ENCODE measurements around the gene KRT75.

DNA sequence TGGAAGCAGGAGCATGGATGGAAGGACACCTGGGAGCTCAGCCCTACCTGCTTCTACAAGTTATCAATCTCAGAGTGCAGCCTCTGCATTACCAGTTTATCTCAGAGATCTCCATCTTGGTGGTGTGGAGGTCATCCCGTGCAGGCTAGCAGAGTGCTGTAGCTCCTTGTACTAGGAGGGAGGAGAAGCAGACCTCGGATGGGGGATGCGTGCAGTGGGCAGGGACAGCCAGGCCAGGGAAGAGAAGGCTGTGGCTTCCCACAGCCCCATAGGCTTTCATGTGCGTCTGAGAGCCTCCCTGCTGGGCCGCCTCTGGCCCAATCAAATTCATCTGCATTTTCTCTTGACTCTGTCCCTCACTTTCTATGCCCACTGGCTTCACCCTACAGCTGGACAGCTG lies 19.2 kb downstream of the KRT75 start:
- TF ChIP-seq NFE2L1 (CRISPR knock-in tag; IDR thresholded peaks at IDR 0.05) (no peak), SP1 (CRISPR knock-in tag; conservative IDR thresholded peaks at IDR 0.05) (no peak), NR3C1 (CRISPR knock-in tag; conservative IDR thresholded peaks at IDR 0.05; ENCODE audit: low read depth) (no peak), ELF4 (CRISPR knock-in tag; IDR thresholded peaks at IDR 0.05; ENCODE audit: low read depth) (no peak), ETV6 (CRISPR knock-in tag; IDR thresholded peaks at IDR 0.05) (no peak)
- TF ChIP-seq, protein P1, sequence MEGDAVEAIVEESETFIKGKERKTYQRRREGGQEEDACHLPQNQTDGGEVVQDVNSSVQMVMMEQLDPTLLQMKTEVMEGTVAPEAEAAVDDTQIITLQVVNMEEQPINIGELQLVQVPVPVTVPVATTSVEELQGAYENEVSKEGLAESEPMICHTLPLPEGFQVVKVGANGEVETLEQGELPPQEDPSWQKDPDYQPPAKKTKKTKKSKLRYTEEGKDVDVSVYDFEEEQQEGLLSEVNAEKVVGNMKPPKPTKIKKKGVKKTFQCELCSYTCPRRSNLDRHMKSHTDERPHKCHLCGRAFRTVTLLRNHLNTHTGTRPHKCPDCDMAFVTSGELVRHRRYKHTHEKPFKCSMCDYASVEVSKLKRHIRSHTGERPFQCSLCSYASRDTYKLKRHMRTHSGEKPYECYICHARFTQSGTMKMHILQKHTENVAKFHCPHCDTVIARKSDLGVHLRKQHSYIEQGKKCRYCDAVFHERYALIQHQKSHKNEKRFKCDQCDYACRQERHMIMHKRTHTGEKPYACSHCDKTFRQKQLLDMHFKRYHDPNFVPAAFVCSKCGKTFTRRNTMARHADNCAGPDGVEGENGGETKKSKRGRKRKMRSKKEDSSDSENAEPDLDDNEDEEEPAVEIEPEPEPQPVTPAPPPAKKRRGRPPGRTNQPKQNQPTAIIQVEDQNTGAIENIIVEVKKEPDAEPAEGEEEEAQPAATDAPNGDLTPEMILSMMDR (IDR thresholded peaks at IDR 0.05): no peak
- TF ChIP-seq, protein P2, sequence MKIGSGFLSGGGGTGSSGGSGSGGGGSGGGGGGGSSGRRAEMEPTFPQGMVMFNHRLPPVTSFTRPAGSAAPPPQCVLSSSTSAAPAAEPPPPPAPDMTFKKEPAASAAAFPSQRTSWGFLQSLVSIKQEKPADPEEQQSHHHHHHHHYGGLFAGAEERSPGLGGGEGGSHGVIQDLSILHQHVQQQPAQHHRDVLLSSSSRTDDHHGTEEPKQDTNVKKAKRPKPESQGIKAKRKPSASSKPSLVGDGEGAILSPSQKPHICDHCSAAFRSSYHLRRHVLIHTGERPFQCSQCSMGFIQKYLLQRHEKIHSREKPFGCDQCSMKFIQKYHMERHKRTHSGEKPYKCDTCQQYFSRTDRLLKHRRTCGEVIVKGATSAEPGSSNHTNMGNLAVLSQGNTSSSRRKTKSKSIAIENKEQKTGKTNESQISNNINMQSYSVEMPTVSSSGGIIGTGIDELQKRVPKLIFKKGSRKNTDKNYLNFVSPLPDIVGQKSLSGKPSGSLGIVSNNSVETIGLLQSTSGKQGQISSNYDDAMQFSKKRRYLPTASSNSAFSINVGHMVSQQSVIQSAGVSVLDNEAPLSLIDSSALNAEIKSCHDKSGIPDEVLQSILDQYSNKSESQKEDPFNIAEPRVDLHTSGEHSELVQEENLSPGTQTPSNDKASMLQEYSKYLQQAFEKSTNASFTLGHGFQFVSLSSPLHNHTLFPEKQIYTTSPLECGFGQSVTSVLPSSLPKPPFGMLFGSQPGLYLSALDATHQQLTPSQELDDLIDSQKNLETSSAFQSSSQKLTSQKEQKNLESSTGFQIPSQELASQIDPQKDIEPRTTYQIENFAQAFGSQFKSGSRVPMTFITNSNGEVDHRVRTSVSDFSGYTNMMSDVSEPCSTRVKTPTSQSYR (CRISPR knock-in tag; IDR thresholded peaks at IDR 0.05): no peak
